Tibial nerve (tissue), 4 donors: ENCODE measurements around the gene HSPG2. TPM values are rescaled to one million over a fixed set of nuclear protein-coding genes. Genes with fewer than 3 reads are reported as not detected.

Experiments
- DNase-seq, 2 donors: peaks; one replicate each; pipeline ENCODE4 v3.0.0-alpha.2; 2019; ENCODE audit warnings: low spot score in 2 of 2
- H3K27ac ChIP-seq, 4 donors: fragments of 200-600 bp; sonication (generic) in 3 of 4; one replicate each; pipeline ENCODE4 v1.5.1; 2017 to 2019; ENCODE audit warnings: mild to moderate bottlenecking in 1 of 4
- H3K27me3 ChIP-seq, 2 donors: fragments of 200-600 bp; sonication (generic) in 1 of 2; one replicate each; pipeline versions ENCODE4 v1.5.1 to v1.6.0; 2017 to 2019
- H3K36me3 ChIP-seq, 3 donors: fragments of 200-600 bp; sonication (generic); one replicate each; pipeline ENCODE4 v1.5.1; 2018 to 2019
- H3K4me1 ChIP-seq, 4 donors: fragments of 200-600 bp; sonication (generic) in 3 of 4; one replicate each; pipeline ENCODE4 v1.5.1; 2017 to 2019
- H3K4me3 ChIP-seq, 4 donors: fragments of 200-600 bp; sonication (generic) in 3 of 4; one replicate each; pipeline ENCODE4 v1.5.1; 2017 to 2019; ENCODE audit warnings: mild to moderate bottlenecking in 1 of 4, moderate library complexity in 1 of 4
- H3K9me3 ChIP-seq, 4 donors: fragments of 200-600 bp; sonication (generic) in 3 of 4; one replicate each; pipeline ENCODE4 v1.5.1; 2017 to 2019
- CTCF ChIP-seq, 5 experiments: fragments of 200-600 bp in 3 of 5; fragments of 450-650 bp in 2 of 5; sonication (generic) in 3 of 5; IDR thresholded peaks; one replicate each; pipeline ENCODE4 v1.5.1; 2016 to 2019; ENCODE audit warnings: antibody characterized with exemption in 5 of 5, mild to moderate bottlenecking in 3 of 5, moderate library complexity in 2 of 5
- EP300 ChIP-seq, 2 donors: sonication (generic); formaldehyde crosslinking; IDR thresholded peaks; one replicate each; pipeline ENCODE4 v1.6.1; 2017; ENCODE audit warnings: antibody characterized with exemption in 2 of 2, mild to moderate bottlenecking in 1 of 2
- POLR2A ChIP-seq, 2 donors: fragments of 450-650 bp; IDR thresholded peaks; one replicate each; pipeline ENCODE4 v1.6.1; 2017; ENCODE audit warnings: antibody characterized with exemption in 2 of 2, mild to moderate bottlenecking in 2 of 2, moderate library complexity in 2 of 2
- WGBS, 2 donors: methylation state at CpG; one replicate each; pipeline ENCODE4 v1.1.5; 2018; 5-methylcytosine and 5-hydroxymethylcytosine counted together
- total RNA-seq, 4 donors: library from RNA; depleted of rRNA; stranded (reverse); fragments of >200 nt; gene quantifications; one replicate each; pipeline ENCODE4 v1.1.0, GENCODE V29; 2016

Gene HSPG2
- total RNA-seq, 4 donors from 2014 or later = 292 to 486 (median 404) TPM

GRCh38 chr1:21842606-21843162 is 94.4 kb downstream of the HSPG2 start:
- peaks cover 5 to 100% (median 29%) of the 10 kb centered on the region in 3 donors for H3K36me3 ChIP-seq
- whole genome bisulfite sequencing, 2 donors = 72 to 75% methylated on average over 14 to 15 of the region's 15 CpGs
- DNase-seq = no peak
- no peaks in the 10 kb centered on the region for H3K4me1 ChIP-seq
- no peak for TF ChIP-seq CTCF (IDR thresholded peaks at IDR 0.05)
- no peak for TF ChIP-seq EP300 (IDR thresholded peaks at IDR 0.05)
- no peak for TF ChIP-seq POLR2A (IDR thresholded peaks at IDR 0.05)
- no peaks in the 10 kb centered on the region for H3K27me3 ChIP-seq
- no peak overlapping the region for H3K4me3 ChIP-seq
- no peaks in the 10 kb centered on the region for H3K9me3 ChIP-seq
- peak overlapping the region in 2 of 4 donors; percentile 5 to 28 for H3K27ac ChIP-seq

- no peak for DNase-seq
- Histone ChIP-seq H3K27me3 (no peaks in the 10 kb centered on the region), H3K27ac (no peak overlapping the region), H3K4me1 (no peaks in the 10 kb centered on the region), H3K4me3 (no peak overlapping the region), H3K9me3 (no peaks in the 10 kb centered on the region), H3K36me3 (peaks cover 5 to 100% (median 25%) of the 10 kb centered on the region in 3 donors)
- 84 to 88% methylated on average over 18 to 21 of the region's 21 CpGs for WGBS, 2 donors
- no peak for TF ChIP-seq POLR2A (IDR thresholded peaks at IDR 0.05)
- TF ChIP-seq EP300 (IDR thresholded peaks at IDR 0.05) = no peak
- no peak for TF ChIP-seq CTCF (IDR thresholded peaks at IDR 0.05)
Measured at GRCh38 chr1:21841852-21842466, 95.2 kb downstream of the HSPG2 start.

- no peak for DNase-seq
- Histone ChIP-seq H3K36me3 (peaks cover 5 to 100% (median 28%) of the 10 kb centered on the region in 3 donors), H3K27me3 (no peaks in the 10 kb centered on the region), H3K27ac (no peak overlapping the region), H3K9me3 (no peaks in the 10 kb centered on the region), H3K4me1 (no peaks in the 10 kb centered on the region), H3K4me3 (no peak overlapping the region)
- 83 to 90% methylated on average over 13 of the region's 13 CpGs for WGBS, 2 donors
- no peak for TF ChIP-seq EP300 (IDR thresholded peaks at IDR 0.05)
- no peak for TF ChIP-seq CTCF (IDR thresholded peaks at IDR 0.05)
- no peak for TF ChIP-seq POLR2A (IDR thresholded peaks at IDR 0.05)
Measured at GRCh38 chr1:21840981-21841380, 96.1 kb downstream of the HSPG2 start.

GRCh38 chr1:21839337-21840037 is 97.6 kb downstream of the HSPG2 start:
- H3K36me3 ChIP-seq = peaks cover 12 to 100% (median 38%) of the 10 kb centered on the region in 3 donors
- no peaks in the 10 kb centered on the region for H3K27me3 ChIP-seq
- 85 to 91% methylated on average over 15 to 19 of the region's 19 CpGs for WGBS, 2 donors
- peaks cover 0 to 6% (median 0%) of the 10 kb centered on the region in 4 donors for H3K9me3 ChIP-seq
- no peak overlapping the region for H3K27ac ChIP-seq
- H3K4me1 ChIP-seq = no peaks in the 10 kb centered on the region
- TF ChIP-seq EP300 (IDR thresholded peaks at IDR 0.05) = no peak
- TF ChIP-seq CTCF (IDR thresholded peaks at IDR 0.05) = no peak
- no peak for TF ChIP-seq POLR2A (IDR thresholded peaks at IDR 0.05)
- H3K4me3 ChIP-seq = no peak overlapping the region
- DNase-seq = no peak
